ENCODE data around the gene CTNS.

The CTNS gene

DNA sequence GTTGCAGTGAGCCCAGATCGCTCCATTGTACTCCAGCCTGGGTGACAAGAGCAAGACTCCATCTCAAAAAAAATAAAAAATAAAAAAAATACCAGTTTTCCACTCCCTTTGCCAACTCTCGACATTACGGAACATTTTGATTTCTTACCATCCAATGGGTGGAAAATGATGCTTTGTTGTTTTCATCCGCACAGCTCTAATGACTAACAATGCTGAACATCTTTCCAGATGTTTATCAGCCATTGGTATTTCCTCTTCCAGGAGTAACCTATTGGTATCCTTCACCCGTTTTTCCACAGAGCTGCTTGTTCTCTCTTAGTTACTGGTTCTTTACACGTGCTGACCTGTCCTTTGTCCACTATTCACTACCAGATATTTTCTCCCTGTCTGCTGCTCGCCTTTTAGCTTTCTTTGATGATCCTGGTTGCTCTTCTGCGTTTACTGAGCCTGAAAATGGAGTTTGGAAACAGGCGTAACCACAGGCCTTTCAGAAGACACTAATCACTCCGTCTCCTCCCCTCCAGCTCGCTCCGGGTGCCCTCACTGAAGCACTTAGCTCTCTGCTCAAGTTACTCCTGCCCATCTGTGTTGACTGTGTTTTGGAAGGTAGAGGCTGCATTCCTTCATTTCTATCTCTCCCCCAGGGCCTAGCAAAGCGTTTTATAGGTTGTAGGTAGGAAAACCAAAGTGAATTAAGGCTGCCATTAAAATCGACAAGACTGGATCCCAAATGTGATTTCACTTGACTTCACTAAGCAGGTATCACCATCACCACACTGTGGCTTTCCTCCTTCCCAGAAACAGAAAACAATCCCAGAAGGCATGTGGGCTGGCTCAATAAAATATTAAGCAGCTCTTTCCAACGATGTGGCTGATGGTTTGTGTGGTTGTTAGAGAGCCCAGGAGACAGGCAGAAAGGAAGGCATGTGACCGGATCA is 9.5 kb upstream of the CTNS start:
- DNase-seq (ENCODE audit: low spot score) = no peak

DNA sequence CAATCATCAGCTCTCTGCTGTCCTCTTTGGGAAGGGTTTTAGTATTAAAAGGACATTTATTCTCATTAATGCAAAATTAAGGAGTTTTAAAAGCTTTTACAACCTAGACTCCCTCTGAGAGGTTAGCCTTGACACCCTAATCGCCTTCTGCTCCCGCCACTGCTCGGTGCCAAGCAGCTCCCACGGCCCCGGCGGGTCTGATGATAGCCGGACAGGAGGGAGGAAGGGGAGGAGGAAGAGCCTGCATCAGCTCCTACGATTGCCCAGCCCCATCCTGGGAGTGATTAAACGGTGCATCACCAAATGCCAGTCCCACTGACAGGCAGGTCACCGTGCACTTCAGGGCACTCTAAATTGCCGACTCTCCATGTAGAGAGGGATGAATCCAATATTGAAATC is 8.8 kb upstream of the CTNS start:
- no peak for DNase-seq (ENCODE audit: low spot score)

- no peak for DNase-seq (ENCODE audit: low spot score)
Observed at GRCh38 chr17:3630781-3631180, 5.8 kb upstream of the CTNS start.

DNA sequence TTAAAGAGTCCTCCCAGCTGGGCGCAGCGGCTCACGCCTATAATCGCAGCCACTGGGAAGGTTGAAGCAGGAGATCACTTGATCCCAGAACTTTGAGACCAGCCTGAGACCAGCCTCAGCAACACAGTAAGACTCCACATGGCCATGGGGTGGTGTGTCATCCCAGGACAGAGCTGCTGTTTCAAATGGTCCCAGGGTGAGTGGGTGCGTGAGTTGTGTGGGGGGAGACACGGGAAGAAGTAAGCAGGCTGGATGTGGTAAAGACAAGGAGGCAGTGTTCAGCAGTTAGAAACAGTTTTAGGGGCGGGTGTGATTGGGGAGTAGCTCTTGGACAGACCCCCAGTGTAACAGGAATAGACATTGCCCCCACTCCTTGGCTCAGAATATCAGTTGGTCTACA is 4.3 kb upstream of the CTNS start:
- no peak for DNase-seq (ENCODE audit: low spot score)

DNA sequence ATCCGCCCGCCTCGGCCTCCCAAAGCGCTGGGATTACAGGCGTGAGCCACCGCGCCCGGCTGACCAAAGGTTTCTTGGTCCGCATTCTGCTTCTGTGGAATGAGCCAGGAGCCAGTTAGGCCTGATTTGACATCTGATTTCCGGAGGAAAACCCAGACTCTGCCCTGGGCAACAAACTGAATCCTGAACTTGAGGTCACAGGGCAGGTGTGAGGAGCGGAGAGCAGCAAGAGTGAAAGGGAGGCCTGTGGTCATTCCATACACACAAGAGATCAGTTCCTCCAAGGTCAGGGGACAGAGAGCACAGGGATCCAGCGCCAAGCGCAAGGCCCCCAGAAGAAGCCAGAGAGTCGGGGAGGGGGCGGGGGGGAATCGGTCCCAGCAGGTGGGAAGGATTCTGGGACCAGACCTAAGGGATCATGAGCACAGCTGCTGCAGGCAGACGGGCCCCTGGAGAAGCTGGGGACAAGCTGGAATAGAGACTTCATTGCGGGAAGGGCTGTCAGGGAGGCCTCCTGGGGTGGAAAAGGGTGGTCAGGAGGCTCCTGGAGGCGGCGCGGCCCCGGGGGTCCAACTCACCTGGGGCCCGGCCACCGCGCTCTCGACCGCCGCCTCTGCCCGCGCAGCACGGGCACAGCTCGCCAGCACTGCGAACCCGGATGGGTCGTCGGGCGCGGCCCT is 946 bp upstream of the CTNS start:
- no peak for DNase-seq (ENCODE audit: low spot score)

DNA sequence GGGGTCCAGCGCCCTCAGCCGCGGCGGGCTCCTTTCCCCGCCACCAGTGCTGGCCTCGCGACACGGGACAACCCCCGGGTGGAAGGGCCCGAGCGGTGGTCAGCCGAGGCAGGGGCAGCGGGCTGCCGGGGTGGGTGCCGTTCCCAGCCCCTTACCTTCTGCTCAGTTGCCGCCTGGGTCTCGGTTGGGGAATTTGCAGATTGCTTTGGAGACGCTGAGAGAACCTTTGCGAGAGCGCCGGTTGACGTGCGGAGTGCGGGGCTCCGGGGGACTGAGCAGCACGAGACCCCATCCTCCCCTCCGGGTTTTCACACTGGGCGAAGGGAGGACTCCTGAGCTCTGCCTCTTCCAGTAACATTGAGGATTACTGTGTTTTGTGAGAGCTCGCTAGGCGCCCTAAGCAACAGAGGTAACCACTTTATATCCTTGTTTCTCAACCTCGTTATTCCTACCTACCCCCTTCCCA is 381 bp downstream of the CTNS start:
- no peak for DNase-seq (ENCODE audit: low spot score)

DNA sequence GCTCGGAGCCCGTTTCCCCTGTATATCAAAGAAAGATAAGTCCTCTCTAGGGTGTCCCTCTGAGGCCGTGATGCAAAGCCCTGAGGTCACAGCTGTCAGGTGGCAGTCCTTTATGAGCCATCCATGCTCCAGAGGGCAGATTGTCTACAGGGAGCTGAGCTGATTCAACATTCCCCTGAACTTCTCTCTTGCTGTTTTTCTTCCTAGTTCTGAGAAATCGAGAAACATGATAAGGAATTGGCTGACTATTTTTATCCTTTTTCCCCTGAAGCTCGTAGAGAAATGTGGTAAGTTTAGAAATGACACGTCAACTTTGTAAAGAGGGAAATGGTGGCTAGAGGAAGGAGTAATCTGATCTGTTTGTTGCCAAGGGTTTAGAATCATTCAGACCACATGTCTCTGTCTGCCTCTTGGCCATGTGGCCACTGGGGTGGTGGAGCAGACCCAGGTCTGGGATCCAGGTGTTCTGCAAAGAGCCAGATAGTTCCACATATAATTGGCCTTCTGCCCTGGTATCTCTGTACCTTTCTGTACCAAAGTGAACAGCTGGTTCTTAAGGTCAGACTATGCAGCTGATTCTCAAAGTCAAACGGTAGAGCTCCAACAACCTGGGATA is 3.5 kb downstream of the CTNS start:
- DNase-seq (ENCODE audit: low spot score) = no peak

- no peak for DNase-seq (ENCODE audit: low spot score)
Observed at GRCh38 chr17:3641014-3641413, 4.5 kb downstream of the CTNS start.

GRCh38 chr17:3641717-3642486 is 5.3 kb downstream of the CTNS start:
- DNase-seq (ENCODE audit: low spot score) = no peak

DNA sequence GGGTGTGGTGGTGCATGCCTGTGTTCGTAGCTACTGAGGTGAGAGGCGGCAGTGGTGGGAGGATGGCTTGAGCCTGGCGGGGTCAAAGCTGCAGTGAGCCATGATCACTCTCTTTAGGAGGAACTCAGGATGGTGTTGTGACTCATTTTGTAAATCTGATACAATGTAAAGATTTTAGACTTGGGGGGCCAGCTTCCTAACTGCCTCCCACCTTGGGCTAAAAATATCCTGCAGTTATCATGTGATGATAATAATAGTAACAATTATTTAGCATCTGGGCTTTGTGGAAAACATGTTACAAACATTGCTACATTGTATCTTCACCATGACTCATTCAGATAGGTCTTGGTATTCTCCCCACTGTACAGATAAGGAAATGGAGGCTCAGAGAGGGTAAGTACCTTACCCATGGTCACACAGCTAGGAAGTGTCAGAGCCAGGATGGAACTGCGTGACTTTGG is 7.4 kb downstream of the CTNS start:
- DNase-seq (ENCODE audit: low spot score) = no peak

GRCh38 chr17:3645310-3645709 is 8.8 kb downstream of the CTNS start:
- DNase-seq (ENCODE audit: low spot score) = no peak

GRCh38 chr17:3647251-3647650 is 10.7 kb downstream of the CTNS start:
- no peak for DNase-seq (ENCODE audit: low spot score)

DNA sequence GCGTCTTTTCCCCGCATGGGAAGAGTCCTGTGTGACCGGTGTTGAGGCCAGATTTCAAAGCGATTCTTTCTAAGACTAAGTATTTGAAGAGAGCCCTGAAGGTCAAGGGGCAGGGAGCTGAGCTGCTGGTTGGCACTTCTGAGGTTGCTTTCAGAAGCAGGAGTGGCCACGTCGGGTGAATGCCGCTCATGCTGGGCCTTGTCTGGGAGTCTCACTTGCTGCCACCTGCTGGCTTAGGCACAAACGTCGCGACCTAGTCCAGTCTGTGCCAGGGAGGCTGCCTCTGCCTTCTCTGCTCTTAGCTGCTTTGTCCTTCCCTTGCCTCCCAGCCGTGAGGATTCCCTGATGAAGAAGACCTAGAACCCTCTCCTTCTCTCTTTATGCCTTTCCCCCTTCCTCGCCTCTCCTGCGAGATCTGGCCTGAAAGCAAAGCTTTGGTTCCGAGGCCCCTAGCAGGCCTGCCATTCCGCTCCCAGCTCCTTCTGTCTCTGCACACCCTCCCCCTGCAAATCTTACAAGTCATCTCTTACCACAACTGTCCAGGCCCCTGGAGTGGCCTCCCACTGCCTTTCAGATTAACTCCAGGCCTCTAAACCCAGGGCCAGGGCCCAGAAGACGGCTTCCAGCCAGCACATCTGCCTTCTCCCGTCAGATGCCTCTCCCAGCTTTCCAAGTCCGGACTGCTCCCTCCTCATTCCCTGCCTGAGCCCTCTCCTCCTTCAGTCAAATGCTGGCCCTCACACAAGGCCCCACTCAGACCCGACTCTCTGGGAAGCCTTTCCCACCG is 11.4 kb downstream of the CTNS start:
- DNase-seq (ENCODE audit: low spot score) = peak; percentile 68

GRCh38 chr17:3655766-3656165 is 19.2 kb downstream of the CTNS start:
- no peak for DNase-seq (ENCODE audit: low spot score)

DNA sequence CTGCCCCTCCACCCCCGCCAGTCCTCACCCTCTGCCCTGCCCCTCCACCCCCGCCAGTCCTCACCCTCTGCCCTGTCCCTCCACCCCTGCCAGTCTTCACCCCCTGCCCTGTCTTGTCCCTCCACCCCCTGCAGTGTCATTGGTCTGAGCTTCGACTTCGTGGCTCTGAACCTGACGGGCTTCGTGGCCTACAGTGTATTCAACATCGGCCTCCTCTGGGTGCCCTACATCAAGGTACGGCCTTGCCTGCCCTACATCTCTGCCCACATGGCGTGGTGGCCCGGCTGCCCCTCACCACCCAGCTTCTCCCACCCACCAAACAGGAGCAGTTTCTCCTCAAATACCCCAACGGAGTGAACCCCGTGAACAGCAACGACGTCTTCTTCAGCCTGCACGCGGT is 19.8 kb downstream of the CTNS start:
- no peak for DNase-seq (ENCODE audit: low spot score)

DNA sequence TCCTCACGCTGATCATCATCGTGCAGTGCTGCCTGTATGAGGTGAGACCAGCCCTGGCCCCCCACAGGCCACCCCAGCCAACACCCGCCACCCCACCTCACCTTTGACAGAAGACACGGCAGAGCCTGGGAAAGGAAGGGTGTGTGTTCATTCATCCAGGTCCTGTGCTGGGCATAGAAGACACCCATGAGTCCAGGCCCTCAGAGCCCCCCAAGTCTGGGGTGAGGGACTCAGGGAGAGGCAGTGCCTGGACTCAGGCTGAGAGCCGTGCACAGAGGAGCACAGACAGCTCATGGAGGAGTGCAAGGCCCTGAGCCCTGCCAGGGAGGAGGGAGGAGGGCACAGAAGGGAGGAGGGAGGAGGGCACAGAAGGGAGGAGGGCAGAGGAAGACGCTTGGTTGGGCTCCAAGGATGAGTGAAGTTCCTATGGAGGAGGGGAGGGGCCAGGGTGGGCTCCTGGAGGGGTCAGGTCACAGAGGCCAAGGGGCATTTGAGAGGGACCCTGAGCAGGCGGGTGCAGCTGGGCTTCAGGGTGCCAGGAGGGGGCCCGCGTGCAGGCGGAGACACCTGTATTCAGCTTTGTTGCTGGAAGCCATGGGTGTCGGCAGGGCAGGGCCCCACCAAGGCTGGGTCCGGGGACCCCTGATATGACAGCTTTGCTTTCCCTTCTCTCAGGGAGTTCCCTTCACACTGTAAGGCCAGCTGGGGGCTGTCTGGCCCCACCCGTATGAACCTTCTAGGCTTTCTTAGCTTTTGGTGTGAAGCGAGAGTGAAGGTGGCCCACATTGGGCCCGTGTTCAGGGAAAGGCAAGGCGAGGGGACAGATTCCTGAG is 20.4 kb downstream of the CTNS start:
- no peak for DNase-seq (ENCODE audit: low spot score)

- no peak for DNase-seq (ENCODE audit: low spot score)
Observed at GRCh38 chr17:3657588-3657869, 21.0 kb downstream of the CTNS start.

- no peak for DNase-seq (ENCODE audit: low spot score)
Observed at GRCh38 chr17:3657874-3658783, 21.6 kb downstream of the CTNS start.

DNA sequence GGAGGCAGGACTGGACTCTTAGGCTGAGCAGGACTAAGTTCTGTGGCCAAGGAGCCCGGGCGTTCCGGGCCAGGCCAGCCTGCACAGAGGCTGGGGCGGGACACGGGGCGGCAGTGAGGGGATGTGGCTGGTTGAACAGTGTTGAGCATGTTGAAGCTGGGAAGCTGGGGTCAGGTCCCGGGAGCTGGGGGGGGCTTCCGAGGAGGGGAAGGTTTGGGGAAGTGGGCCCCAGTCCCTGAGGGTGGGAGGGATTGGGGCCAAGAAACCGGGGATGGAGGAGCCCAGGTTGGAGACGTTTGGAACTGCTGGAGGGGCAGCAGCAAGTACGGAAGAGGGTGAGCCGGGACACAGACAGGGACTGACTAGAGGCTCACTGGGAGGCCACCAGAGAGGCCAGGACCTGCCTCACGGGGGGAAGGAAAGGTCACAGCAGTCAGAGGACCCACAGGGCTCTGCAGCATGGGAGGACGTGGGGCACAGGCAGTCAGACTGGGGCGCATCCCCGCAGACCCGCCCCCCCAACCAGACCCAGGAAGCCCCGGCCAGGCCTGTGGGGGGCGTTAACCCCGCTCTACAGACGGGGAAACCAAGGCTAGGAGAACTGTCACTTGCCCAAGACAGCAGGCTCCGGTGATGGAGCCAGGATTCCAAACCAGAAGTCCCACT is 22.4 kb downstream of the CTNS start:
- DNase-seq (ENCODE audit: low spot score) = no peak

Measured in D341Med (cell line).